HUES6 (cell line): ENCODE data around the gene ZNRF1.
A peak's percentile ranks its signal among the peaks of the same experiment; 100 is the strongest.

Experiments used
- H3K27ac ChIP-seq: 2 replicates; pipeline ENCODE4 v1.7.0; 2013; ENCODE audit warnings: low read depth, mild to moderate bottlenecking, low read length, inconsistent platforms
- H3K27me3 ChIP-seq: 2 replicates; pipeline ENCODE4 v1.6.1; 2013; ENCODE audit warnings: low read length; ENCODE audit not compliant: control insufficient read depth, insufficient read depth
- H3K36me3 ChIP-seq: 2 replicates; pipeline ENCODE4 v1.6.1; 2013; ENCODE audit warnings: low read length; ENCODE audit not compliant: control insufficient read depth, insufficient read depth
- H3K4me1 ChIP-seq: 2 replicates; pipeline ENCODE4 v1.6.1; 2013; ENCODE audit warnings: low read length; ENCODE audit not compliant: control insufficient read depth, insufficient read depth
- H3K4me3 ChIP-seq: 2 replicates; pipeline ENCODE4 v1.5.1; 2013; ENCODE audit warnings: low read depth, low read length
- H3K9ac ChIP-seq: one replicate; pipeline ENCODE4 v1.6.1; 2013; ENCODE audit warnings: mild to moderate bottlenecking, low read length
- H3K9me3 ChIP-seq: 2 replicates; pipeline ENCODE4 v1.6.1; 2013; ENCODE audit warnings: low read depth, low read length; ENCODE audit not compliant: control insufficient read depth, insufficient read depth

The ZNRF1 gene

GRCh38 chr16:75092777-75093176 lies 94.0 kb downstream of the ZNRF1 start:
- Histone ChIP-seq H3K9me3 (no peaks in the 10 kb centered on the region), H3K4me3 (no peak overlapping the region), H3K27me3 (no peaks in the 10 kb centered on the region), H3K4me1 (peaks cover 32% of the 10 kb centered on the region), H3K36me3 (0 out of 2 replicates have a peak, but pooled peaks cover 4% of the 10 kb centered on the region), H3K9ac (no peak overlapping the region), H3K27ac (no peak overlapping the region)

GRCh38 chr16:75093598-75094540 lies 95.0 kb downstream of the ZNRF1 start:
- H3K4me3 ChIP-seq: no peak overlapping the region
- no peak overlapping the region for H3K27ac ChIP-seq
- H3K36me3 ChIP-seq: 0 out of 2 replicates have a peak, but pooled peaks cover 4% of the 10 kb centered on the region
- H3K9ac ChIP-seq: no peak overlapping the region
- H3K27me3 ChIP-seq: no peaks in the 10 kb centered on the region
- H3K4me1 ChIP-seq: peaks cover 42% of the 10 kb centered on the region
- H3K9me3 ChIP-seq: no peaks in the 10 kb centered on the region

DNA sequence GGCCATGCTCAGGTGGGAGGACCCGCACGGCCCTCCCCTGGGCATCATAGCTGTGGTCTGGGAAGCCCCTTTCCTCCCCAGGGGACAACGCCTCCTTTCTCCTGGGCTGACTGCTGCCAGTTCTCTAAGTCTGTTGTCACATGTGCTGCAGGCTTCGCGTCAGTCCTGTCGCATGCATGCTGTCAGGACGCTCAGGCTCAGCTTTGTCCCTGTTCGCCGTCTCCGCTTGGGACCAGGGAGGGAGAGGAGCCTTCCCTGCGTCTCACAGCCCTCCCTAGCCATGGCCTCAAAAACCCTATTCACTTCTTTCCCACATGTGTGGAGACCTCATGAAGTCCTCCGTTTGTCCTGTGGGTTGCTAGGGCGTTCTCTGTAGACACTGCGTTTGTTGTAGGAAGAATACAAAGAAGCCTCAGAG lies 96.4 kb downstream of the ZNRF1 start:
- H3K4me1 ChIP-seq: peaks cover 50% of the 10 kb centered on the region

GRCh38 chr16:75096656-75097055 lies 97.8 kb downstream of the ZNRF1 start:
- H3K36me3 ChIP-seq: 0 out of 2 replicates have a peak, but pooled peaks cover 4% of the 10 kb centered on the region
- no peak overlapping the region for H3K9ac ChIP-seq
- no peaks in the 10 kb centered on the region for H3K9me3 ChIP-seq
- no peak overlapping the region for H3K4me3 ChIP-seq
- H3K27ac ChIP-seq: no peak overlapping the region
- no peaks in the 10 kb centered on the region for H3K27me3 ChIP-seq
- peaks cover 53% of the 10 kb centered on the region for H3K4me1 ChIP-seq

More for the DNA sequence above, 96.4 kb downstream of the ZNRF1 start:
- H3K27ac ChIP-seq: no peak overlapping the region
- no peaks in the 10 kb centered on the region for H3K27me3 ChIP-seq
- no peaks in the 10 kb centered on the region for H3K9me3 ChIP-seq
- H3K4me3 ChIP-seq: no peak overlapping the region
- H3K9ac ChIP-seq: no peak overlapping the region
- H3K36me3 ChIP-seq: 0 out of 2 replicates have a peak, but pooled peaks cover 4% of the 10 kb centered on the region

DNA sequence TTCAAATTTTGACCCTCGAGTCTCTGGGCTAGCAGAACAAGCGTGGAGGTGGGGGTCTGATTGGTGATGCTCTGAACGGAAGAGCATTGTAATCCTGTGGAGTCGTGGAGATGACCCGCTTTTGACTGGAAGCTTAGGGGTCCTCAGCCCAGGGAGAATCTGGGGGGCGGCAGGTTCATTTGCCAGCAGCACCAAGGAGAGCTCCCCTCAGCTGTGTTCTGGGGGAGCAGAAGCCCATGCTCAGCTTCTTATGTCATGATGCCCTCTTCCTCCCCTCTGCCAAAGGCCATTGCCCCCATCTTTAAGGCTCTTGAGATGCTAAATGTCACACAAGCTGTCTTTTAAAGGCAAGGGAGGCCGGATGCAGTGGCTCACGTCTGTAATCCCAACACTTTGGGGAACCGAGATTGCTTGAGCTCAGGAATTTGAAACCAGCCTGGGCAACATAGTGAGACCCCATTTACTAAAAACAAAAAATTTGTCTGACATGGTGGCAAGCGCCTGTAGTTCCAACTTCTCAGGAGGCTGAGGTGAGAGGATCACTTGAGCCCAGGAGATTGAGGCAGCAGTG lies 98.5 kb downstream of the ZNRF1 start:
- H3K27me3 ChIP-seq: no peaks in the 10 kb centered on the region
- no peak overlapping the region for H3K4me3 ChIP-seq
- H3K36me3 ChIP-seq: 0 out of 2 replicates have a peak, but pooled peaks cover 4% of the 10 kb centered on the region
- no peak overlapping the region for H3K9ac ChIP-seq
- no peaks in the 10 kb centered on the region for H3K9me3 ChIP-seq
- H3K4me1 ChIP-seq: peaks cover 53% of the 10 kb centered on the region
- no peak overlapping the region for H3K27ac ChIP-seq

- Histone ChIP-seq H3K9ac (no peak overlapping the region), H3K4me1 (peaks cover 49% of the 10 kb centered on the region), H3K4me3 (no peak overlapping the region), H3K27me3 (no peaks in the 10 kb centered on the region), H3K9me3 (no peaks in the 10 kb centered on the region), H3K36me3 (0 out of 2 replicates have a peak, but pooled peaks cover 9% of the 10 kb centered on the region), H3K27ac (no peak overlapping the region)
These were observed 99.4 kb downstream of the ZNRF1 start for GRCh38 chr16:75097941-75098901.

DNA sequence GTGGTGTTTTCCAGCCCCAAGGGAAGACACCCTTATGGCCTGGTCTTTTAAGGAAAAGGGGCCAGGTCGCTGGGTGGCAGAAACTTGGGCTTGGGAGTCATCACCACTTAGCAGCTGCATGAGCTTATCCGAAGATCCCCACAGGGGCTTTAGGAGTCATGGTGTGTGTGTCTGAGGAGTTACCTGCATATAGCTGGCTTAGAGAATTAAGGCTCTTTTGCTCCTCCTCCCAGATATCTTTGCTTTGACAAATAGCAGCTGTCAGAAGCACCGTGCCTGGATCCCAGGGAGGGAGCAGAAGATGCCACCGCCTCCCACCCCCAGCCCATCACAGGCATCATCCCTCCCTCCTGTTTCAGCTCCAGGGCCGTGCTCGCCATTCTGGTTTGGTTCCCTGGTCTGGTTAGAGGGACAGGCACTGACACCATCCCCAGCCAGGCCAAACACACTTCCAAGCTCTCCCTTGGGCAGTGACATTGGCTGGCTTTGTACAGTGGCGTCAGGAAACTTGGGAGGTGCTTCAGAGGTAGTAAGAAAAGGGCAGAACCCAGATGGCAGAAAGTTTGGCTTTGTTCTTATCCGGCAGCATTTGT lies 100.3 kb downstream of the ZNRF1 start:
- no peak overlapping the region for H3K4me3 ChIP-seq
- H3K9me3 ChIP-seq: no peaks in the 10 kb centered on the region
- peaks cover 49% of the 10 kb centered on the region for H3K4me1 ChIP-seq
- no peaks in the 10 kb centered on the region for H3K27me3 ChIP-seq
- no peak overlapping the region for H3K9ac ChIP-seq
- no peak overlapping the region for H3K27ac ChIP-seq
- 0 out of 2 replicates have a peak, but pooled peaks cover 9% of the 10 kb centered on the region for H3K36me3 ChIP-seq

DNA sequence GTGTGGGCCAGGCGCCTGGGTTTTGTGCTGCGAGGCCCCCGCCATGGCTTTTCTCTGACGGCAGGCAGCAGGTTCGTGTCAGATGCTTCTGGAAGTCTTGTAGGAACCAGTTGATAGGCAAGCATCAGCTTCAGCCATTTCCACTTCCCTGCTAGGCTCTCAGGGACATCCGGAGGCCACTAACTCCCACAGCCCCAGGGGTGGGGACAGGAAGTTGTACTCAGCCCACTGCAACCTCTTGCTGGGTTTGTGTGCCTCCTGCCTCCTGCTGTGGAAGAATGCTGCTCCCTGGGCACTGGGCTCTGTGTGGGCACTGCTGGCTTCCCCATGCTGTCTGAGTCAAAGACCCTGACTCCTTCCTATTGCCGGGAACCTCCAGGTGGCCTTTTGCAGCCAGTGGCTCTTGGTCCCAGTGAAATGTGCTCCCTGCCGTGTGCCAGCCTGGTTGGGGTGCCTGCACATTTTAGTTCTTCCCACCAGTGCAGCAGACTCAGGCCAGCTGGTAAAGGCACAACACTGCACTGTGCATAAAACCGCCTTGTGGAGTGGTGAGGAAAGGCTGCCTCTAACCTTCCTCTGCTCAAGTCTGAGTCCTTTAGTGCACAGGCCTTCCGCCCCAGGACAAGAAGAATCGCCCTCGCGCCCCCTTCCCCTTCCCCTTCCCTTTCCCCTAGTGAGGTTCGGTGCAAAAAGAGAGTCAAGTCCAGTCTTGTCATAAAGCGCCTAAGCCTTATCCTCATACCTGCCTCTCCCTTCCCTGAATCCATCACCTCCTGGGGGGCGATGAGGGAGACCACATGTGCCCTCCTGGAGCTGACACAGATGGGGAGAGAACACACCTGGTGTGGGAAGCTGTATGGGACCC lies 101.1 kb downstream of the ZNRF1 start:
- Histone ChIP-seq H3K9me3 (no peaks in the 10 kb centered on the region), H3K4me1 (peaks cover 50% of the 10 kb centered on the region), H3K9ac (no peak overlapping the region), H3K27me3 (no peaks in the 10 kb centered on the region), H3K36me3 (peaks cover 15% of the 10 kb centered on the region; the same call in 1 of the 2 replicates), H3K27ac (peak overlapping the region; percentile 4; the same call in 1 of the 2 replicates), H3K4me3 (no peak overlapping the region)

DNA sequence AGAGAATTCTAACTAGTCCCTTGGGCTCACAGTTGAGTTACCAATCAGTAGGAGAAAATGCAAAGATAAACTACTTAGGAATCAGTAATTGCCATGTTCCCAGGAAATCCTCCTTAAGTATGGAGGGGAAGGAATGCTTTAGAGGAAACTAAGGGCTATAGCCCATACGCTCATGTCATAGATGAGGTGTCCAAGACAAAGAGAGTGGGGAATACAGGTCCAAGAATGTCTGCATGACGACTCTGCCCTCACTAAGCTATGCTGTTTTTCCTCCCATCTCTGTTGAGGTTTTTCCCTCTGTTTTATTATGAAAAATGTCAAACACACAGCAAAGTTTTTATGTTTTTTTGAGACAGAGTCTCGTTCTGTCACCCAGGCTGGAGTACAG lies 101.8 kb downstream of the ZNRF1 start:
- peaks cover 52% of the 10 kb centered on the region for H3K4me1 ChIP-seq

More for the DNA sequence above, 101.8 kb downstream of the ZNRF1 start:
- Histone ChIP-seq H3K27ac (peak overlapping the region; percentile 4; the same call in 1 of the 2 replicates), H3K36me3 (peaks cover 11% of the 10 kb centered on the region; the same call in 1 of the 2 replicates), H3K4me3 (no peak overlapping the region), H3K9ac (no peak overlapping the region), H3K9me3 (no peaks in the 10 kb centered on the region), H3K27me3 (no peaks in the 10 kb centered on the region)
